GM15510 (cell line): Measurements from ENCODE around the gene MYLK4.

Experiments
- POLR2A ChIP-seq: IDR thresholded peaks from 3 replicates; pipeline ENCODE4 v1.6.1; 2011; ENCODE audit warnings: borderline replicate concordance; ENCODE audit not compliant: insufficient read length; ENCODE audit errors: extremely low read depth

MYLK4 gene

DNA sequence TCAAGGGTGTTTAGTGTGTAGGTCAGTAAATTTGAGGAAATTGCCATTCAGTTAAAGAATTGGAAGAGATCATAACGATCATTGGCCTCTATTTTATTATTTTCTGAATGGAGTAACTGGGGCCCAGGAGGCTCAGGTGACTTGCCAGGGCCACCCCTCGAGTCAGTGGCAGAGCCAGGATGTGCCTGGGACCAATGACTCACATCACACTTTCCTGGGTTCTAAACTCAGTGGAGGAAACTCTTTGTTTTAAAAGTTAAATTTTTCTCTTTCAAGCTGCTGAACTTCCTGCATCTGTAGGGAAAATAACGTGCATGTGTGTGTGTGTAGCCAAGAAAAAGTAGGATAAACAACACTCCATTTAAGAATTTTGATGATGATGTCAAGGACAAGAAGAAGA, 135.5 kb downstream of the MYLK4 start:
- TF ChIP-seq POLR2A: no peak

DNA sequence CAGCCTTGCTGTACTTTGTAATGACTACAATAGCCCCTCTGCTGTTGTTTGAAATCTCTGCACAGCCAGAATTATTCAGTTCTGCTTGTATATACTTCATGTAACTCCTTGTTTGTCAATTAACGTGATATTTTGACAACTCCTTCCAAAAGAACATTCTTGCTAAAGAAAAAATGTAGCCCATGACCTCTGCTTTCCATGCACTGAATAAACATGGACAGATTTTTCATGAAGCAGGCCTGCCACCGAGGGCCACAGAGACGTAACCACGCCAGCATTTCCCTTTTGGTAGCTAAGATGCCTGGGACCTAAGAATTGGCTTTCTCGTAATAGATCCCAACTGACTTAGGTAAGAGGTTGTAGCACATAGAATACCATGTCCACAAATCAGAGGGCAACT, 135.9 kb downstream of the MYLK4 start:
- no peak for TF ChIP-seq POLR2A

DNA sequence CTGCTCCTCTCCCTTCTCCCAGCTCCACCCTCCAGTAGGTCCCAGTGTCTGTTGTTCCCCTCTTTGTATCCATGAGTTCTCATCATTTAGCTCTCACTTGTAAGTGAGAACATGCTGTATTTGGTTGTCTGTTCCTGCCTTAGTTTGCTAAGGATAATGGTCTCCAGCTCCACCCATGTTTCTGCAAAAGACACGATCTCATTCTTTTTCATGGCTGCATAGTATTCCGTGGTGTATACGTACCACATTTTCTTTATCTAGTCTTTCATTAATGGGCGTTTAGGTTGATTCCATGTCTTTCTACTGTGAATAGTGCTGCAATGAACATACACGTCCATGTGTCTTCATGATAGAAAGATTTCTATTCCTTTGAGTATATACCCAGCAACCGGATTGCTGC, 136.6 kb downstream of the MYLK4 start:
- no peak for TF ChIP-seq POLR2A
